Prostate gland (tissue), 2 donors: ENCODE results near the gene KATNIP. TPM values are rescaled to one million over a fixed set of nuclear protein-coding genes. Genes with fewer than 3 reads are reported as not detected.
A peak's percentile ranks its signal among the peaks of the same experiment; 100 is the strongest.

ENCODE experiments used
- DNase-seq: peaks from one replicate; pipeline ENCODE4 v3.0.0-alpha.2; 2019; ENCODE audit warnings: low spot score
- H3K27ac ChIP-seq, 2 donors: fragments of 200-600 bp; sonication (generic); 2 replicates each; pipeline ENCODE4 v1.5.1; 2017 to 2019
- H3K27me3 ChIP-seq: fragments of 200-600 bp; sonication (generic); replicated peaks from 2 replicates; pipeline ENCODE4 v1.5.1; 2019; ENCODE audit not compliant: insufficient read depth
- H3K36me3 ChIP-seq, 2 donors: fragments of 200-600 bp; sonication (generic); 1 replicate in 1 of 2; 2 replicates in 1 of 2; pipeline versions ENCODE4 v1.5.1 to v1.8.1; 2017 to 2019
- H3K4me1 ChIP-seq: fragments of 200-600 bp; sonication (generic); replicated peaks from 2 replicates; pipeline ENCODE4 v1.5.1; 2019
- H3K4me3 ChIP-seq, 2 donors: fragments of 200-600 bp; sonication (generic); 2 replicates each; pipeline ENCODE4 v1.5.1; 2017 to 2019
- H3K9me3 ChIP-seq: fragments of 200-600 bp; sonication (generic); 2 replicates; pipeline ENCODE4 v1.5.1; 2017
- POLR2A ChIP-seq: fragments of 450-650 bp; IDR thresholded peaks from one replicate; pipeline ENCODE4 v1.6.1; 2016; ENCODE audit warnings: antibody characterized with exemption, mild to moderate bottlenecking
- POLR2AphosphoS5 ChIP-seq: sonication (generic); formaldehyde crosslinking; IDR thresholded peaks from one replicate; pipeline ENCODE4 v1.6.1; 2017; ENCODE audit warnings: antibody characterized with exemption
- WGBS: methylation state at CpG from one replicate; pipeline ENCODE4 v1.1.5; 2018; 5-methylcytosine and 5-hydroxymethylcytosine counted together
- intact Hi-C: fragments of 100-400 bp; cut with DNase I; formaldehyde crosslinking; loops from one replicate; pipeline ENCODE4 v1.14.2; 2022
- total RNA-seq, 2 donors: library from RNA; depleted of rRNA; stranded (reverse); fragments of >200 nt; gene quantifications; one replicate each; pipeline ENCODE4 v1.1.0, GENCODE V29; 2016
- TF ChIP-seq, protein P1 (sequence below), 4 experiments: fragments of 200-600 bp in 2 of 4; fragments of 450-650 bp in 2 of 4; sonication (generic) in 2 of 4; IDR thresholded peaks; 1 replicate in 3 of 4; 2 replicates in 1 of 4; pipeline ENCODE4 v1.5.1; 2016 to 2019; ENCODE audit warnings: antibody characterized with exemption in 4 of 4, mild to moderate bottlenecking in 2 of 4, moderate library complexity in 2 of 4

Gene KATNIP
- total RNA-seq, 2 donors from 2014 or later, result 31.7 to 40.9 TPM

DNA sequence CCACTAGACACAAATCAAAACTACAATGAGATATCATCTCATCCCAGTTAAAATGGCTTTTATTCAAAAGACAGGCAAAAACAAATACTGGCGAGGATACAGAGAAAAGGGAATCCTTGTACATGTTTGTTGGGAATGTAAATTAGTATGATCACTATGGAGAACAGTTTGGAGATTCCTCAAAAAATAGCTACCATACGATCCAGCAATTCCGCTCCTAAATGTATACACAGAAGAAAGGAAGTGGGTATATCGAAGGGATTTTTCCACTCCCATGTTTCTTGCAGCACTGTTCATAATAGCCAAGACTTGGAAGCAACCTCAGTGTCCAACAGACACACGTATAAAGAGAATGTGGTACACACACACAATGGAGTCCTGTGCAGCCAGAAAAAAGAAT, 35.3 kb downstream of the KATNIP start:
- TF ChIP-seq POLR2A (no peak), POLR2AphosphoS5 (no peak)
- Histone ChIP-seq H3K27me3 (no peaks in the 10 kb centered on the region), H3K27ac (peak overlapping the region; percentile 5 to 36), H3K9me3 (no peaks in the 10 kb centered on the region), H3K36me3 (no peaks in the 10 kb centered on the region), H3K4me3 (no peak overlapping the region), H3K4me1 (peaks cover 2% of the 10 kb centered on the region)
- intact Hi-C loops, result no loop called here
- no peak for DNase-seq
- WGBS, result 85% methylated on average over 5 of the region's 5 CpGs

DNA sequence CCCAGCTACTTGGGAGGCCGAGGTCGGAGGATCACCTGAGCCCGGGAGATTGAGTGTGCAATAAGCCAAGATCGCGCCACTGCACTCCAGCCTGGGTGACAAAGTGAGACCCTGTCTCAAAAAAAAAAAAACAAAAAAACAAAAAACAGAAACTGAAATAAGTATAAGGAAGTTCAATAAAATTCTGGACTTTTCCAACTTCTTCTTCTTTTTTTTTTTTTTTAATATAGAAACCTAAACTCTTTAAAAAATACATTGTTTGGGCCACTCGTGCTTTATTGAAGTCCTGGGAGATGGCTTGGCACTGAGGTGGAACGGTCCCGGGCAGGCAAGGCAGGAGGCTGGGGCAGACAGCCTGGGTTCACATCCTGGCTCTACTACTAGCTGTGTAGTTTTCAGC, 36.8 kb downstream of the KATNIP start:
- Histone ChIP-seq H3K27me3 (no peaks in the 10 kb centered on the region), H3K4me1 (peaks cover 2% of the 10 kb centered on the region), H3K27ac (no peak overlapping the region), H3K4me3 (no peak overlapping the region), H3K36me3 (no peaks in the 10 kb centered on the region), H3K9me3 (no peaks in the 10 kb centered on the region)
- 80% methylated on average over 8 of the region's 8 CpGs for WGBS
- intact Hi-C loops, result no loop called here
- no peak for TF ChIP-seq POLR2AphosphoS5
- TF ChIP-seq, protein P1, sequence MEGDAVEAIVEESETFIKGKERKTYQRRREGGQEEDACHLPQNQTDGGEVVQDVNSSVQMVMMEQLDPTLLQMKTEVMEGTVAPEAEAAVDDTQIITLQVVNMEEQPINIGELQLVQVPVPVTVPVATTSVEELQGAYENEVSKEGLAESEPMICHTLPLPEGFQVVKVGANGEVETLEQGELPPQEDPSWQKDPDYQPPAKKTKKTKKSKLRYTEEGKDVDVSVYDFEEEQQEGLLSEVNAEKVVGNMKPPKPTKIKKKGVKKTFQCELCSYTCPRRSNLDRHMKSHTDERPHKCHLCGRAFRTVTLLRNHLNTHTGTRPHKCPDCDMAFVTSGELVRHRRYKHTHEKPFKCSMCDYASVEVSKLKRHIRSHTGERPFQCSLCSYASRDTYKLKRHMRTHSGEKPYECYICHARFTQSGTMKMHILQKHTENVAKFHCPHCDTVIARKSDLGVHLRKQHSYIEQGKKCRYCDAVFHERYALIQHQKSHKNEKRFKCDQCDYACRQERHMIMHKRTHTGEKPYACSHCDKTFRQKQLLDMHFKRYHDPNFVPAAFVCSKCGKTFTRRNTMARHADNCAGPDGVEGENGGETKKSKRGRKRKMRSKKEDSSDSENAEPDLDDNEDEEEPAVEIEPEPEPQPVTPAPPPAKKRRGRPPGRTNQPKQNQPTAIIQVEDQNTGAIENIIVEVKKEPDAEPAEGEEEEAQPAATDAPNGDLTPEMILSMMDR (IDR thresholded peaks at IDR 0.05), result no peak
- no peak for TF ChIP-seq POLR2A
- no peak for DNase-seq

DNA sequence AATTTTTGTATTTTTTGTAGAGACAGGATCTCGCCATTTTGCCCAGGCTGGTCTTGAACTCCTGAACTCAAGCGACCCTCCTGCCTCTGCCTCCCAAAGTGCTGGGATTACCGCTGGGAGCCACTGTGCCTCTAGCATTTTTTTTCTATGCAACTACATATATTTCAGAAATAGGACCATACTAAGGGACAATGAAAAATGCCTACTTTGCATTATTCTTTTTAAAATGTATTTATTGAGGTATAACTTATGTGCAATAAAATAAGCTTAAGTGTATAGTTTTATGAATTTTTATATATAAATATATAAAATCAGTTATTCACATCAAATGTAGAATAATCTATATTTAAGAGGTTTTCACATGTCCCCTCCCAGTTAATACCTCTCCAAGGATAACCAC, 38.1 kb downstream of the KATNIP start:
- H3K27me3 ChIP-seq, result no peaks in the 10 kb centered on the region
- intact Hi-C loops, result no loop called here
- WGBS, result 97% methylated on average over 3 of the region's 3 CpGs

DNA sequence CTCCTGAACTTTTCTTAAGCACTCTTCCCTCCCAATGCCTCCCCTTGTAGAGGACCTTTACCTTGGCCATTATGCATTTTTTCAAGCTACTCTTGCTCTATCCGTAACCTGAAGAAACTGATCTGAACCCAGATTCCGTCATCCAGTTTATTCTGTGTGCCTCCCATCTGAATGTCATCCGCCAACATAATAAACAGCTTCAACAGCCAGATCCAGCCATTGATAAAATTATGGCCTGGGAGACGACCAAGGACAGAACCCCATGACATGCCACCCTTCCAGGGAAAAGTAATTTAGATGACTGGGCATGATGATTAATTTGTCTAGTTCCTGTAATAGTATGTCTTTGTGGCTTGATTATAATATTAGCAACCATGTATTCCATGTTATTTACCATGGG, 41.9 kb downstream of the KATNIP start:
- no peak for TF ChIP-seq POLR2AphosphoS5
- no peak for TF ChIP-seq POLR2A
- TF ChIP-seq, protein P1 (IDR thresholded peaks at IDR 0.05), result no peak
- no peaks in the 10 kb centered on the region for H3K9me3 ChIP-seq
- no peak for DNase-seq
- no peaks in the 10 kb centered on the region for H3K27me3 ChIP-seq
- H3K27ac ChIP-seq, result no peak overlapping the region
- no peaks in the 10 kb centered on the region for H3K4me1 ChIP-seq
- H3K36me3 ChIP-seq, result no peaks in the 10 kb centered on the region
- 85% methylated on average over 4 of the region's 4 CpGs for WGBS
- intact Hi-C loops, result no loop called here
- H3K4me3 ChIP-seq, result no peak overlapping the region

More for the DNA sequence above, 38.1 kb downstream of the KATNIP start:
- H3K27ac ChIP-seq, result no peak overlapping the region
- TF ChIP-seq POLR2AphosphoS5 (no peak), POLR2A (no peak)
- TF ChIP-seq, protein P1 (IDR thresholded peaks at IDR 0.05), result no peak
- H3K4me1 ChIP-seq, result no peaks in the 10 kb centered on the region
- H3K36me3 ChIP-seq, result no peaks in the 10 kb centered on the region
- no peak overlapping the region for H3K4me3 ChIP-seq
- H3K9me3 ChIP-seq, result no peaks in the 10 kb centered on the region
- DNase-seq, result no peak

DNA sequence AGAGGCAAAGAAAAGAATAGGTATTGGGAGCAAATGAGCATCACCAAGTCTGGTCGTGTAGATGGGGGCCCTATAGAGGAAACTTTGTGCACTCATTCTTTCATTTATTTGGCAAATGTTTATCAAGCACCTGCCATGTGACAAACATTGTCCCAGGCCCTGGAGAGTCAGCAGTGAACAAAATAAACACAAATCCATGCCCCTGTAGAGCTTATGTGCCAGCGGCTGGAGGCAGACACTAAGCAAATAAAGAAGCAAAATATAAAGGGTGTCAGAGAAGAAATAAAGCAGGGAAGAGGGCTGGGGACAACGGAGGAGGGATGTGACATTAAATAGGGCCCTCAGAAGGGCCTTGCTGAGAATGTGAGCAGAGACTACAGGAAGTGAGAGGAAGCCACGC, 45.5 kb downstream of the KATNIP start:
- no peak overlapping the region for H3K4me3 ChIP-seq
- intact Hi-C loops, result no loop called here
- H3K27ac ChIP-seq, result peak overlapping the region in 1 of 2 donors; percentile 5
- 42% methylated on average over 4 of the region's 4 CpGs for WGBS
- no peak for DNase-seq
- no peak for TF ChIP-seq POLR2A
- no peak for TF ChIP-seq POLR2AphosphoS5
- TF ChIP-seq, protein P1 (IDR thresholded peaks at IDR 0.05), result no peak
- H3K27me3 ChIP-seq, result no peaks in the 10 kb centered on the region
- no peaks in the 10 kb centered on the region for H3K9me3 ChIP-seq
- H3K4me1 ChIP-seq, result no peaks in the 10 kb centered on the region
- no peaks in the 10 kb centered on the region for H3K36me3 ChIP-seq
